Measurements from ENCODE around the gene SUFU. TPM values are rescaled to one million over a fixed set of nuclear protein-coding genes. Genes with fewer than 3 reads are reported as not detected.
"Not testable (repeated sequence)": the region's sequence is repeated elsewhere in the genome, so short reads cannot be mapped to it uniquely, and the experiment has no call there.

Gene SUFU
- total RNA-seq, 1 donor from 2014 or later: 17.4 TPM

DNA sequence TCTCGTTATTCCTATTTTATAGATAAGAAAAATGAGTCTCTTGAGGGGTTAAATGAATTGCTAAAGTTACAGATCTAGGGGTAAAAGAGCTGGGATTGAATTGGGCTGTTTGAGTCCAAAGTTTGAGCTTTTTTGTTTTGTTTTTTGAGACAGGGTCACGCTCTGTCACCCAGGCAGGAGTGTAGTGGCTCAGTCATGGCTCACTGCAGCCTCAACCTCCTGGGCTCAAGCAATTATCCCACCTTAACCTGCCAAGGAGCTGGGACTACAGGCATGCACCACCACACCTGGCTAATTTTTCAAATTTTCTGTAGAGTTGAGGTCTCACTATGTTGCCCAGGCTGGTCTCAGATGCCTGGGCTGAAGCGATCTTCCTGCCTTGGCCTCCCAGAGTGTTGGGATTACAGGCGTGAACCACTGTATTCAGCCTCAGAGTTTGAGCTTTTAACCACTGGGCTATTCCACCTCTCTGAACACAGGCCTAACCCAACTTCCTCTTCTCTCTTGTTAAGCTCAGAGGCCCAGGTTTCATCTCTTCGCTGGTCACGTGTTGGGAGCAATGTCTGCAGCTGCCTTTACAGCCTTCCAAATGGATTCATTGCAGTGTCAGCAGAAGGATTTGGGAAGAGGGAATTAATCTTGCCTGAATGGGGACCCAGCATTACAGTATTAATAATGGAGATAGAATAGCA, 8.0 kb downstream of the SUFU start:
- DNase-seq (ENCODE audit: extremely low read depth, low read depth, low spot score): no peak

- DNase-seq (ENCODE audit: extremely low read depth, low read depth, low spot score): no peak
These were observed 10.9 kb downstream of the SUFU start for GRCh38 chr10:102514487-102515311.

DNA sequence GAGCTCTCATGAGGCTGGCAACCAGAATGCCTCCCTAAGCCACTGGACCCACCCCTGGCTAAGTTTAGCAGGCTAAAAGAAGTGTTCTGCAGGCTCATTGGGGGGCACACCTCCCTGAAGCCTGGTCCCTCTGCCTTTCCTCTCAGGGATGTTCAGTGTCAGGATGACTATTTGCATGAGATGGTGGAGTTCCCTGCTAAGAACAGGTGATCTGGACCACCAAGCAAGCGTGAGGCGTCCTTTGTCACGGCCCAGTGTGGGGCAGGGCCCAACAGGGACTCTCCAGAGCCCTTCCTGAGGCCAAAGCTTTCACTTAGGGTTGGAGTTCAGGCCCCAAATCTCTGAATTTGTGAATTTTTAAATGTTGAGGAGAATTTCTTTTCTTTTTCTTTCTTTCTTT, 12.0 kb downstream of the SUFU start:
- no peak for DNase-seq (ENCODE audit: extremely low read depth, low read depth, low spot score)

DNA sequence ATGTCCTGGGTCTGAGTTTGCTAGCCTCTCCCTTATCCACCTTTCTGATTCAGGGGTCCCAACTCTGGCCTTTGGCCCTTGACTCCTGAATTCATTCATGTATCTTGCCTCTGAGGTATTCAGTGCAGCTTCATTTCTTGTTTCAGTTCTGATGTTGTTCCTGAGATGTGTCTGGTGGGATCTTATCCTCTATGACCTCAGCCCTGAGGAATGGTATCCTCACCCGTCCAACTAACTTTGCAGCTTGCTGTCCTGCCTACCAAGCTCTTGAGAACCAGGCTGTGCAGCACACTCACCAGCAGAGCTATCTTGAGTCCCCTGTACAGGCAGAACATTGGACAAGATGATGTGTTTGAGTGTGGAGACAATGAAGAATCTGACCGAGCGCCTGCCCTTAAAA, 13.8 kb downstream of the SUFU start:
- DNase-seq (ENCODE audit: extremely low read depth, low read depth, low spot score): no peak

DNA sequence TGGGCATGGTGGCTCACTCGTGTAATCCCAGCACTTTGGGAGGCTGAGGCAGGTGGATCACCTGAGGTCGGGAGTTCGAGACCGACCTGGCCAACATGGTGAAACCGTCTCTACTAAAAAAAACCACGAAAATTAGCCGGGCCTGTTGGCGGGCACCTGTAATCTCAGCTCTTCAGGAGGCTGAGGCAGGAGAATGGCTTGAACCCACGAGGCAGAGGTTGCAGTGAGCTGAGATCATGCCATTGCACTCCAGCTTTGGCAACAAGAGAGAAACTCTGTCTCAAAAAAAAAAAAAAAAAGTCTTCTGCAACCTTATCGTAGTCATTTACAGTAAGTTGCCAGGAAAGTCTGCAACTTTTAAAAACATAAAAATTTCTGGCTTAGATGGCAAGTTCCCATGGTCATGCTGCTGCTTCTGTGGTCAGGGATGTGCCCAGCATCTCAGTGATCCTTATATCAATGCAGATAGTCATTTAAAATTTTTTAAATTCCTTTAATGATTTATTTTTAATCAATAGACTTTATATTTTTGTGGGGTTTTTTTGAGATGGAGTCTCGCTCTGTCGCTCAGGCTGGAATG, 15.6 kb downstream of the SUFU start:
- no peak for DNase-seq (ENCODE audit: extremely low read depth, low read depth, low spot score)

DNA sequence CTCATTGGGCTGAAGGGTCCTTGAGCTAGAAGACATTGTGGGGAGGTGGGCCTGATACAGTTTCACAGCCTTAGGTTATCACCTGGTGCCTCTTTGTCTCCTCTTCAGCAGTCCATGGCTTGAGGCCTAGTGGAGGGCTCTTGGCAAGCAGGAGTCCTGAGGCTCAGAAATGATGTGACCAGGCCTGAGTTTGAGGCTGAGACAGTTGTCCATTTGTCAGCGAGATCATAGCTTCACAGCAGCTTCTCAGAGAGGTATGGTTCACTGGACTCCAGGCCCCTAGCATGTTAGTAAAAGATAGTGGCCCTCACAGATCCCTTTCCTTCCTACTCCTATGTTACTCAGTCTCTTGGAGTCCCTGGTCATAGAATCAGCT, 19.1 kb downstream of the SUFU start:
- DNase-seq (ENCODE audit: extremely low read depth, low read depth, low spot score): no peak

DNA sequence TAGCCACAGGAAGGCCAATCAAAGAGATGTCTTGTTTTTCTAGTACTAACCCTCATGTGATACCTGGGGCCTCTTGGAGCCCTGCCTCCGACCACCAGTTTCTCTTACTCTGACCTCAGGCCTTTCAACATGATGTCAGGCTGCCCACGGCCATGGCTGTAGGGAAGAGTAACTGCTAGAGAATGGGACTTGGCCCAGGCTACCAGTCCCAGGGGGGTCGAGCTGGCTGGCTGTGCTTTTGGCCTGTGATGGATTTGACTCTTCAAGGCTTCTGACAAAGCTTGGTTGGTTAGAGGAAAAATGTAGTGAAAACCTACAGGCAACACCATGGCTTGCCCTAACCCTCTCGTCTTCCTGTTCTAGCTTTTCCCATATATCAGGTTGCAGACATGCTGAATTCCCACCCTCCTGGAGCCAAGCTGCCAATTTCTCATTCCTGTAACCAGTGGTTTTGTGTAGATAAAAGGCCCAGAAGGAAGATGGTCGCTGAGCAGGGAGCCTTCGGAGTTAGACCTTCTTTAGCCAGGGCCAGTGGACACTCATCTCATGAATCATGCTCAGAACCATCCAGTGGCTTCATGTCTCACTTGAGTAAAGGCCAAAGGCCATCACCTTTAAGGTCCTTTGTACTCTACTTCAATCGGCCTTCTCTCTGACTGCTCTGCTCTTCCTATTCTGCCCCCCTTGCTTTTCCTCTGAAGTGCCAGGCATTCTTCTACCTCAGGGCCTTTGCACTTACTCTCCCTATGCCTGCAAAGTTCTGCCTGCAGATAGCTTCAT, 19.7 kb downstream of the SUFU start:
- DNase-seq (ENCODE audit: extremely low read depth, low read depth, low spot score): no peak

- no peak for DNase-seq (ENCODE audit: extremely low read depth, low read depth, low spot score)
These were observed 21.0 kb downstream of the SUFU start for GRCh38 chr10:102524746-102525145.

DNA sequence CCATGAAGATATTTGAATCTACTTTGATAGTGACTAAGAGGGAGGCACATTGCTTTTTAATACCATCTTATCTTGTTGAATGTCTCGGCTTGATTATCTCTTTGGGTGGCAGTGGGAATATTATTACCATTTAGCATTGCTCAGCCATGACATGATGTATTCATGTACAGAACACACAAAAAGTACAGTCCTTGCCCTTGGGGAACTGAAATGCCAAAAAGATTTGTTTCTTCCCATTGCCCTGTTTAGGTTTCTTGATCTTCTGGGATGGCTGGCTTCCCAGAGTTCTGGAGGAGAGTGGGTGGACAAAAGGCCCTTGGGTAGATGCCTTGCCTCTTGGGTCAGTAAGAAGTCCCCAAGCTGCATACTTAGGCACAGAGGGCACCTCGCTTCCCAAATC, 23.8 kb downstream of the SUFU start:
- no peak for DNase-seq (ENCODE audit: extremely low read depth, low read depth, low spot score)

- DNase-seq (ENCODE audit: extremely low read depth, low read depth, low spot score): no peak
These were observed 30.6 kb downstream of the SUFU start for GRCh38 chr10:102534333-102534732.

DNA sequence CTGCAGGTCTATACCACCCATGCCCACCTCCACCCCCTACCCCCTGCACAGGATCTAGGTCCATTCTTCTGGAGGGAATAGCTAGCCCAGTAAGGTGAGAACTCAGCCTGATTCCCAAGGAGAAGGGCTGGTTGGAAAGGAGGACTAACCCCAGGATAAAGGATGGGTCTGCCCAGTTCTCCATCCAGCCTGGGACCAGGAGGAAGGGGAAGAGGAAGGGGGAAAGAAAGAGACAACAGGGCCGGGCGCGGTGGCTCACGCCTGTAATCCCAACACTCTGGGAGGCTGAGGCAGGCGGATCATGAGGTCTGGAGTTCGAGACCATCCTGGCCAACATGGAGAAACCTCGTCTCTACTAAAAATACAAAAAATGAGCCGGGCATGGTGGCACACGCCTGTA, 31.2 kb downstream of the SUFU start:
- not testable (repeated sequence) for DNase-seq (ENCODE audit: extremely low read depth, low read depth, low spot score)

GRCh38 chr10:102535481-102536147, 31.8 kb downstream of the SUFU start:
- no peak for DNase-seq (ENCODE audit: extremely low read depth, low read depth, low spot score)

GRCh38 chr10:102537367-102537766, 33.6 kb downstream of the SUFU start:
- DNase-seq (ENCODE audit: extremely low read depth, low read depth, low spot score): no peak

- DNase-seq (ENCODE audit: extremely low read depth, low read depth, low spot score): no peak
These were observed 34.2 kb downstream of the SUFU start for GRCh38 chr10:102537948-102538347.

GRCh38 chr10:102538811-102539210, 35.0 kb downstream of the SUFU start:
- no peak for DNase-seq (ENCODE audit: extremely low read depth, low read depth, low spot score)

GRCh38 chr10:102540023-102540422, 36.3 kb downstream of the SUFU start:
- no peak for DNase-seq (ENCODE audit: extremely low read depth, low read depth, low spot score)

- no peak for DNase-seq (ENCODE audit: extremely low read depth, low read depth, low spot score)
These were observed 39.1 kb downstream of the SUFU start for GRCh38 chr10:102542800-102543418.

GRCh38 chr10:102545265-102545871, 41.6 kb downstream of the SUFU start:
- DNase-seq (ENCODE audit: extremely low read depth, low read depth, low spot score): no peak

GRCh38 chr10:102545997-102546396, 42.2 kb downstream of the SUFU start:
- no peak for DNase-seq (ENCODE audit: extremely low read depth, low read depth, low spot score)

Measured in glomerular endothelial cell (primary cell).